K562 (cell line): ENCODE results near the gene RPL28. TPM values are rescaled to one million over a fixed set of nuclear protein-coding genes. Genes with fewer than 3 reads are reported as not detected.
A peak's percentile ranks its signal among the peaks of the same experiment; 100 is the strongest.

ENCODE experiments used
- ATAC-seq: fragments of 200-7000 bp; cut with Tn5 transposase; 3 replicates; pipeline ENCODE4 v1.9.1; 2020; ENCODE audit warnings: moderate library complexity
- BruUV-seq: library from RNA; stranded (reverse); fragments of 400-500 nt; replicated peaks from 2 replicates; lab custom pipeline; 2021; lab: Mats Ljungman, UMichigan
- CTCF ChIA-PET: fragments of 300-600 bp; formaldehyde crosslinking; extraction: SDS; loops from one replicate; lab custom pipeline; 2021; ENCODE audit warnings: low intra/inter-chr PET ratio; lab: Yijun Ruan, JAX
- POLR2A ChIA-PET: fragments of 300-600, 350-650 bp; sonication (Branson Sonifier 250); formaldehyde crosslinking; extraction: SDS; loops from one replicate; lab custom pipeline; 2021; ENCODE audit warnings: antibody characterized with exemption, inconsistent platforms; lab: Yijun Ruan, JAX
- DNase-seq, 4 experiments: peaks; one replicate each; pipeline versions ENCODE4 v3.0.0 to v3.0.0-alpha.2; 2011 to 2018; ENCODE audit warnings: low spot score in 3 of 4, mixed read lengths in 3 of 4; ENCODE audit errors: extremely low read depth in 1 of 4
- FAIRE-seq: peaks from 2 replicates; lab custom pipeline; 2011; peaks lifted over from hg19 to GRCh38; lab: Jason Lieb, UNC
- H2AFZ ChIP-seq: 2 replicates; pipeline ENCODE4 v1.6.0; 2011; ENCODE audit warnings: low read depth, low read length, control low read depth, inconsistent platforms
- H3K27ac ChIP-seq: fragments of 200-600 bp; 3 replicates; pipeline ENCODE4 v1.8.0; 2011; ENCODE audit warnings: low read depth, mild to moderate bottlenecking, control low read depth, inconsistent platforms, low read length, moderate library complexity, mixed read lengths; ENCODE audit errors: extremely low read depth
- H3K27me3 ChIP-seq, 2 experiments: fragments of 300-600 bp in 1 of 2; 2 replicates in 1 of 2; 3 replicates in 1 of 2; pipeline versions ENCODE4 v1.6.0 to v1.8.0; 2011; ENCODE audit warnings: inconsistent platforms in 2 of 2, low read length in 2 of 2, mild to moderate bottlenecking in 1 of 2, mixed read lengths in 1 of 2, moderate library complexity in 1 of 2; ENCODE audit not compliant: control insufficient read depth in 2 of 2, insufficient read depth in 2 of 2
- H3K36me3 ChIP-seq: fragments of 300-600 bp; 3 replicates; pipeline ENCODE4 v1.8.0; 2011; ENCODE audit warnings: mild to moderate bottlenecking, low read length, inconsistent platforms; ENCODE audit not compliant: control insufficient read depth, insufficient read depth
- H3K4me1 ChIP-seq, 2 experiments: fragments of 200-600 bp in 1 of 2; replicated peaks in 1 of 2; 2 replicates in 1 of 2; 3 replicates in 1 of 2; pipeline versions ENCODE4 v1.5.1 to v1.8.0; 2011; ENCODE audit warnings: inconsistent platforms in 2 of 2, low read length in 2 of 2, mild to moderate bottlenecking in 1 of 2, mixed read lengths in 1 of 2, moderate library complexity in 1 of 2; ENCODE audit not compliant: control insufficient read depth in 2 of 2, insufficient read depth in 2 of 2
- H3K4me2 ChIP-seq: 2 replicates; pipeline ENCODE4 v1.6.1; 2011; ENCODE audit warnings: low read length, control low read depth, inconsistent platforms, mixed read lengths; ENCODE audit not compliant: insufficient read depth
- H3K4me3 ChIP-seq: fragments of 200-600 bp; sonication (generic), shearing (Covaris generic); 2 replicates; pipeline ENCODE4 v1.5.1; 2016; ENCODE audit warnings: control low read depth, inconsistent platforms
- H3K79me2 ChIP-seq: fragments of 200-600 bp; 3 replicates; pipeline ENCODE4 v1.8.0; 2011; ENCODE audit warnings: low read length, inconsistent platforms; ENCODE audit not compliant: control insufficient read depth, insufficient read depth
- H3K9ac ChIP-seq, 2 experiments: 2 replicates each; pipeline versions ENCODE4 v1.6.0 to v1.6.1; 2011; ENCODE audit warnings: low read depth in 2 of 2, low read length in 2 of 2, control low read depth in 1 of 2, inconsistent platforms in 1 of 2, mild to moderate bottlenecking in 1 of 2, mixed read lengths in 1 of 2; ENCODE audit not compliant: insufficient read depth in 1 of 2
- H3K9me1 ChIP-seq: one replicate; pipeline ENCODE4 v1.6.0; 2011; ENCODE audit warnings: inconsistent platforms, mild to moderate bottlenecking, low read length, moderate library complexity; ENCODE audit not compliant: control insufficient read depth, insufficient read depth
- H3K9me3 ChIP-seq: replicated peaks from 2 replicates; pipeline ENCODE4 v1.5.1; 2011; ENCODE audit warnings: low read depth, low read length, inconsistent platforms; ENCODE audit not compliant: control insufficient read depth, insufficient read depth
- H4K20me1 ChIP-seq: replicated peaks from 2 replicates; pipeline ENCODE4 v1.6.1; 2011; ENCODE audit warnings: low read length, inconsistent platforms, mixed read lengths; ENCODE audit not compliant: control insufficient read depth, insufficient read depth
- ATF2 ChIP-seq: sonication (generic); formaldehyde crosslinking; IDR thresholded peaks from 2 replicates; pipeline ENCODE4 v1.8.1; 2022; ENCODE audit warnings: missing genetic modification reagents
- CBX3 ChIP-seq, 2 experiments: IDR thresholded peaks; 1 replicate in 1 of 2; 2 replicates in 1 of 2; pipeline ENCODE4 v1.6.1; 2012; ENCODE audit warnings: inconsistent platforms in 2 of 2, low read length in 2 of 2, borderline replicate concordance in 1 of 2, control low read depth in 1 of 2
- CCAR2 ChIP-seq: fragments of 200-400 bp; formaldehyde crosslinking; IDR thresholded peaks from 2 replicates; pipeline ENCODE4 v1.6.1; 2017; ENCODE audit warnings: mild to moderate bottlenecking, low read depth, low read length
- KLF16 ChIP-seq: IDR thresholded peaks from 2 replicates; pipeline ENCODE4 v1.6.1; 2016; ENCODE audit warnings: antibody characterized with exemption
- POLR2G ChIP-seq: fragments of 200-400 bp; formaldehyde crosslinking; IDR thresholded peaks from 2 replicates; pipeline ENCODE4 v1.6.1; 2017; ENCODE audit warnings: low read depth, mild to moderate bottlenecking, antibody characterized with exemption, low read length, moderate library complexity
- RNF2 ChIP-seq: sonication (generic); IDR thresholded peaks from 2 replicates; pipeline ENCODE4 v1.6.1; 2016
- RREB1 ChIP-seq: fragments of 250-450 bp; sonication (Bioruptor Pico); IDR thresholded peaks from 2 replicates; pipeline ENCODE4 v1.4.0; 2020
- SRF ChIP-seq, 2 experiments: fragments of 250-450, 450-650 bp in 1 of 2; sonication (Bioruptor Pico) in 1 of 2; sonication (generic) in 1 of 2; formaldehyde crosslinking; IDR thresholded peaks; 2 replicates each; pipeline versions ENCODE4 v1.5.0 to v1.5.1; 2020 to 2022; ENCODE audit warnings: mild to moderate bottlenecking in 1 of 2, missing genetic modification reagents in 1 of 2
- ZNF165 ChIP-seq: fragments of 250-450 bp; sonication (Bioruptor Pico); IDR thresholded peaks from 2 replicates; pipeline ENCODE4 v1.4.0; 2020; ENCODE audit warnings: borderline replicate concordance
- ZNF175 ChIP-seq: fragments of 200-800 bp; sonication (Bioruptor generic); IDR thresholded peaks from 2 replicates; pipeline ENCODE4 v1.6.1; 2016; ENCODE audit warnings: low read depth, mild to moderate bottlenecking, missing genetic modification characterization, missing compliant biosample characterization
- ZNF717 ChIP-seq: fragments of 250-450 bp; sonication (Bioruptor Pico); IDR thresholded peaks from 2 replicates; pipeline ENCODE4 v1.5.0; 2021
- ZNF785 ChIP-seq: fragments of 250-450 bp; sonication (Bioruptor Pico); IDR thresholded peaks from 2 replicates; pipeline ENCODE4 v1.4.0; 2020; ENCODE audit warnings: mild to moderate bottlenecking
- WGBS: fragments of 100-300 bp; shearing (Covaris generic); methylation state at CpG from one replicate; pipeline ENCODE4 v1.1.6; 2016; ENCODE audit warnings: low coverage, mixed read lengths; ENCODE audit not compliant: insufficient coverage; ENCODE audit errors: missing lambda C conversion rate; 5-methylcytosine and 5-hydroxymethylcytosine counted together
- in situ Hi-C: fragments of 300-500 bp; cut with MboI; formaldehyde crosslinking; loops from 4 replicates; pipeline ENCODE4 v1.15.0; 2018; ENCODE audit warnings: inconsistent platforms, mixed read lengths
- intact Hi-C: fragments of 100-400 bp; cut with micrococcal nuclease; formaldehyde crosslinking; loops from 2 replicates; pipeline ENCODE4 v1.14.2; 2022
- polyA plus RNA-seq, 8 experiments: library from polyadenylated mRNA; depleted of rRNA in 4 of 8; stranded (reverse) in 5 of 8; unstranded in 3 of 8; fragments of >200 nt; fragmentation: Nextera tagmentation in 2 of 8; fragmentation: Illumina TruSeq in 1 of 8; extraction: Ambion mirVana in 2 of 8; extraction: Trizol in 1 of 8; gene quantifications; 2 replicates each; pipeline versions ENCODE4 v1.2.1 to v1.2.3, GENCODE V29; 2011 to 2014; ENCODE audit warnings: inconsistent platforms in 1 of 8, missing spikeins in 1 of 8
- total RNA-seq, 7 experiments: library from RNA; depleted of rRNA in 6 of 7; stranded (reverse); fragments of >200 nt in 6 of 7; fragmentation: Illumina TruSeq in 2 of 7; extraction: Trizol in 2 of 7; gene quantifications; 2 replicates each; pipeline versions ENCODE4 v1.2.1 to v1.2.3, GENCODE V29; 2011 to 2021; ENCODE audit warnings: low replicate concordance in 1 of 7
- TF ChIP-seq, protein P1 (sequence below): fragments of 450-650 bp; IDR thresholded peaks from 2 replicates; pipeline ENCODE4 v1.6.1; 2017; ENCODE audit warnings: mild to moderate bottlenecking, moderate library complexity

Gene RPL28
- total and polyA plus RNA-seq, 9 of the 15 experiments (the other 6 are each of a cell fraction or from before 2014, with no cell fraction given) = 124 to 3,106 (median 622) TPM

- intact Hi-C loops (no loop called here), in situ Hi-C loops (no loop called here)
- FAIRE-seq (peak; percentile 81), DNase-seq (peak; percentile 82 to 97 (median 97)), ATAC-seq (peak; percentile 96)
- H3K4me1 ChIP-seq = peaks cover 4 to 50% of the 10 kb centered on the region in 2 experiments; a peak in 4 of 5 replicates
- no peaks in the 10 kb centered on the region for H3K9me3 ChIP-seq
- peak overlapping the region; percentile 64 for H3K4me3 ChIP-seq
- no TSS peak for BruUV-seq
- no peaks in the 10 kb centered on the region for H3K79me2 ChIP-seq
- 0% methylated on average over 14 of the region's 72 CpGs for WGBS
- H3K36me3 ChIP-seq = no peaks in the 10 kb centered on the region
- H3K9ac ChIP-seq = peak overlapping the region; percentile 50 to 92
- peaks cover 9 to 21% of the 10 kb centered on the region in 2 experiments; a peak in 4 of 5 replicates for H3K27me3 ChIP-seq
- ChIA-PET CTCF (no interaction called here), POLR2A (interaction anchor here (0.9 to 2.4 kb wide), 4 partner anchors 13 to 83 kb away, joined by 3 to 11 read pairs (median 5); partner anchors contain the start of genes KMT5C and UBE2S)
- peak overlapping the region; percentile 85 for H3K4me2 ChIP-seq
- no peaks in the 10 kb centered on the region for H3K9me1 ChIP-seq
- H2AFZ ChIP-seq = peak overlapping the region; percentile 88
- H3K27ac ChIP-seq = peak overlapping the region; percentile 49; the same call in 2 of the 3 replicates
- H4K20me1 ChIP-seq = peaks cover 6% of the 10 kb centered on the region; the same call in 1 of the 2 replicates
- no peak for TF ChIP-seq KLF16
- no peak for TF ChIP-seq CCAR2
- no peak for TF ChIP-seq RNF2
- TF ChIP-seq RREB1 = no peak
- no peak for TF ChIP-seq ZNF165 (CRISPR knock-in tag)
- TF ChIP-seq ATF2 = no peak
- no peak for TF ChIP-seq SRF (CRISPR knock-in tag; IDR thresholded peaks at IDR 0.05)
- TF ChIP-seq, protein P1, sequence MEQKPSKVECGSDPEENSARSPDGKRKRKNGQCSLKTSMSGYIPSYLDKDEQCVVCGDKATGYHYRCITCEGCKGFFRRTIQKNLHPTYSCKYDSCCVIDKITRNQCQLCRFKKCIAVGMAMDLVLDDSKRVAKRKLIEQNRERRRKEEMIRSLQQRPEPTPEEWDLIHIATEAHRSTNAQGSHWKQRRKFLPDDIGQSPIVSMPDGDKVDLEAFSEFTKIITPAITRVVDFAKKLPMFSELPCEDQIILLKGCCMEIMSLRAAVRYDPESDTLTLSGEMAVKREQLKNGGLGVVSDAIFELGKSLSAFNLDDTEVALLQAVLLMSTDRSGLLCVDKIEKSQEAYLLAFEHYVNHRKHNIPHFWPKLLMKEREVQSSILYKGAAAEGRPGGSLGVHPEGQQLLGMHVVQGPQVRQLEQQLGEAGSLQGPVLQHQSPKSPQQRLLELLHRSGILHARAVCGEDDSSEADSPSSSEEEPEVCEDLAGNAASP = no peak
- no peak for TF ChIP-seq CBX3 (IDR thresholded peaks at IDR 0.05; ENCODE audit: borderline replicate concordance in 1 of 2, low read length in 2 of 2)
- TF ChIP-seq POLR2G = 0 out of 2 replicates have a peak, but pooled peaks have one; percentile 61
- no peak for TF ChIP-seq ZNF175 (CRISPR knock-in tag)
- TF ChIP-seq ZNF785 (CRISPR knock-in tag) = no peak
- TF ChIP-seq ZNF717 = no peak
Measured at GRCh38 chr19:55353803-55354697, 31.7 kb upstream of the RPL28 start.
